ENCODE results near the gene MCOLN3.

MCOLN3 gene

GRCh38 chr1:84968101-84968500 lies 80.2 kb downstream of the MCOLN3 start:
- H3K27ac Mint-ChIP-seq, result peak overlapping the region; percentile 25
- H3K27me3 Mint-ChIP-seq, result no peaks in the 10 kb centered on the region
- DNase-seq (no peak), ATAC-seq (replicated peaks) (no peak)
- H3K36me3 Mint-ChIP-seq, result peaks cover 50 to 70% of the 10 kb centered on the region in 2 donors
- peaks cover 34 to 56% of the 10 kb centered on the region in 2 donors for H3K4me1 Mint-ChIP-seq
- no peaks in the 10 kb centered on the region for H3K9me3 Mint-ChIP-seq
- H3K4me3 Mint-ChIP-seq, result no peak overlapping the region
